ENCODE measurements around the gene KRT75.
A peak's percentile ranks its signal among the peaks of the same experiment; 100 is the strongest.
"Not testable (repeated sequence)": the region's sequence is repeated elsewhere in the genome, so short reads cannot be mapped to it uniquely, and the experiment has no call there.

KRT75 gene

DNA sequence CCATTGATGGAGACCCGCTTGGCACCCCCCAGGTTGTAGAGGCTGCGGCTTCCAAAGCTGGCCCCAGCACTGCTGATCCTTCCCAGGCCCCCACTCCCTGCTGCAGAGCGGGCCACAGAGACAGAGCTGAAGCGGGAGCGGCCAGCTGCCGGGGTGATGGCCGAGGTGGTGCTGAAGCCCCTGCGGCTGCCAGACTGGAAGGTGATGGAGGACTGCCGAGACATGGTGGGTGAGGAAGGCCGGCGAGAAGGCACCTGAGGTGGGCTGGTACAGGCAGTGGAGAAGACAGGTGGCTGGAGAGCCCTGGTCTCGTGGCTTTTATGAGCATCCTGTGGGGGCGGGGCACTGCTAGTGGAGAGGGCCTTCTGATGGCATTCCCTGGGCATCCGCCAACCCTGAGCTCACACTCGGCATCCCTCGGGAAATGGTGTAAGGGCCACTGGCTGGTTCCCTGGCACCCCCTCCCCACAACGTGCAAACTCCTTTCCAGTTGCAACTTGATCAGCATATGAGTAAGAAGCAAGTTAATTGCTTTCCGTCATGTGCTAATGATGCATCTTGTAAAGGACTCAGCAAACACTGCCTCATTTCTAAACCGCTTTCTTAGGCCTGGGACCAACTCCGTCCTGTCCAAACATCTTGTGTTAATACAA lies at the start of gene KRT75:
TSS of gene KRT75 (minus strand) at position 291 of the 653 bp plus-strand sequence. CDS start at position 224, 67 bp downstream.
- peak; percentile 9 for DNase-seq

DNA sequence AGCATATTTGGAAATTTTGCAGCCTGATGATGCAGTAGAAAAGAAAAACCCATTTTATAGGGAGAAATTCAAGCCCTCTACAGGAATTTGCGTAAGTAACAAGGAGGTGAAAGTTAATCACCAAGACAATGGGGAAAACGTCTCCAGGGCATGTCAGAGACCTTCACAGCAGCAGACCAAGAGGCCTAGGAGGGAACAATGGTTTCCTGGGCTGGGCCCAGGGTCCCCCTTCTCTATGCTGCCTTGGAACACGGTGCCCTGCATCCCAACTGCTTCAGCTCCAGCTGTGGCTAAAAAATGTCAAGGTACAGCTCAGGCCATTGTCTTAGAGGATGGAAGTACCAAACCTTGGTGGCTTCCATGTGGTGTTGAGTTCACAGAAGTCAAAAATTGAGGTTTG lies 45.9 kb upstream of the KRT75 start:
- no peak for DNase-seq

DNA sequence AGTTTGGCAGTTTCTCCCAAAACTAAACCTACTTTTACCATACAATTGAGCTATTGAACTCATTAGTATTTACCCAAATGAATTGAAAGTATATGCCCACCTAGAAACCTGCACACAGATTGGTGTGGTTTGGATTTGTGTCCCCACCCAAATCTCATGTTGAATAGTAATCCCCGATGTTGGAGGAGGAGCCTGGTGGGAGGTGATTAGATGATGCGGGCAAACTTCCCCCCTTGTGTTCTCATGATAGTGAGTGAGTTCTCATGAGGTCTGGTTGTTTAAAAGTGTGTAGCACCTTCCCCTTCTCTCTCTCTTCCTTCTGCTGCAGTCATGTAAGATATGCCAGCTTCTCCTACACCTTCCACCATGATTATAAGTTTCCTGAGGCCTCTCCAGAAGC lies 43.5 kb upstream of the KRT75 start:
- no peak for DNase-seq

DNA sequence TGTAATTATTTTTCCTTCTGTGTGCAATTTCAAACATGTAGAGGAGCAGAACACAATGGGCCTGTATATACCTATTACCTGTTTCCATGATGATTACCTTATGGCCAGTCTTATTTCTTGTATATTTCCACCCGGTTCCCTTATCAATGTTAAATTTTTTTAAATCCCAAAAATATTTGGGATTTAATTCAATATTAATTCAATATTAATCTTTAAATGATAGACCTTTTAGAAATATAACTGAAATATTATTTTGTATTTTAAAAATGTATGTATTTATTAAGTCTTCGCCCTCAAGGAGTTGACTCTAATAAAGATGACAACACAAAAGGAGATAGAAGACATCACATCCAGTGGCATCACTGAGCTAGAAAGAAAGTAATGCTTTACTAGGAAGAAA lies 40.0 kb upstream of the KRT75 start:
- no peak for DNase-seq

GRCh38 chr12:52473768-52474167 lies 39.6 kb upstream of the KRT75 start, which contains the start of gene KRT6C:
Gene KRT6C, minus strand, starts transcription at chr12:52473805. Its CDS starts 68 bp downstream, at chr12:52473737.
- no peak for DNase-seq

GRCh38 chr12:52469853-52470252 lies 35.7 kb upstream of the KRT75 start:
- no peak for DNase-seq

GRCh38 chr12:52464897-52465296 lies 30.7 kb upstream of the KRT75 start:
- DNase-seq = no peak

GRCh38 chr12:52461693-52462092 lies 27.5 kb upstream of the KRT75 start:
- DNase-seq = no peak

GRCh38 chr12:52458861-52459260 lies 24.7 kb upstream of the KRT75 start:
- no peak for DNase-seq

- no peak for DNase-seq
These were observed 21.6 kb upstream of the KRT75 start for GRCh38 chr12:52455821-52456220.

GRCh38 chr12:52454411-52455201 lies 20.4 kb upstream of the KRT75 start:
- DNase-seq = no peak

DNA sequence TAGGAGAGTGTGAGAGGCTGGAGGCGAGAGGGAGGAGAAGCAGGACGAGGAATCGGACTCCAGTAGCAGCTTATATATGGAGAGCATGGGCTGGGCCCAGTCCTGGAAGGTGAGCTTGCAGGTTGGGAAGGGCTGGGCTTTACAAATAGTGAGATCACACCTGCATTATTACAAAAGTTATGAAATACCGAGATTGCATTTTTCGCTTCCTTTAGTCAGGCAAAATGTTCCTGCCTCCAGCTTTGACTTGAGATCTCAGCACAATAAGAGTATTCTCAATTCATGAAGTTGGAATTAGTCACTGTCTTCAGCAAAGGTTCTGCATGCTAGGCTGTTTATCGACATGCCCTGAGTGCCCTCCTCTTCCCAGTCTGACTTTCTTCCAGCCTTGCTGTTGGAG lies 17.9 kb upstream of the KRT75 start, which contains the start of gene KRT6B:
TSS of gene KRT6B (minus strand) at position 46 of the 400 bp plus-strand sequence. CDS start 68 bp downstream, outside the sequence.
- no peak for DNase-seq

GRCh38 chr12:52448228-52448627 lies 14.1 kb upstream of the KRT75 start:
- DNase-seq = no peak

DNA sequence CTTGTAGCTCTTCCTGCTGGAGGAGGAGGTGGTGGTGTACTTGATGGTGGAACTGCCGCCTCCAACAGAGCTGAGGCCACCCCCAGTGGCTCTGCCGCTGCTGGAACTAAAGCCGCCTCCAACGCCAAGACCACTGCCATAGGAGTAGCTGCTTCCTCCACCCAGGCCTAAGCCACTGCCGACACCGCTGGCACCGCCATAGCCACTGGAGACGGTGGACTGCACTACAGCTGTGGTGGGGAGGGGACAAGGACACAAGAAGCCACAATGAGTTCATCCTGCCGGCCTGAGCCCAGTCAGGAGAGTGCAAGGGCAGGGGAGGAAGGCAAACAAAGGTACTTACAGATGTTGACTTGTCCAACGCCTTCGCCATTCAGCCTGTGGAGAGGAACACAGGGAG lies 13.0 kb upstream of the KRT75 start:
- not testable (repeated sequence) for DNase-seq

DNA sequence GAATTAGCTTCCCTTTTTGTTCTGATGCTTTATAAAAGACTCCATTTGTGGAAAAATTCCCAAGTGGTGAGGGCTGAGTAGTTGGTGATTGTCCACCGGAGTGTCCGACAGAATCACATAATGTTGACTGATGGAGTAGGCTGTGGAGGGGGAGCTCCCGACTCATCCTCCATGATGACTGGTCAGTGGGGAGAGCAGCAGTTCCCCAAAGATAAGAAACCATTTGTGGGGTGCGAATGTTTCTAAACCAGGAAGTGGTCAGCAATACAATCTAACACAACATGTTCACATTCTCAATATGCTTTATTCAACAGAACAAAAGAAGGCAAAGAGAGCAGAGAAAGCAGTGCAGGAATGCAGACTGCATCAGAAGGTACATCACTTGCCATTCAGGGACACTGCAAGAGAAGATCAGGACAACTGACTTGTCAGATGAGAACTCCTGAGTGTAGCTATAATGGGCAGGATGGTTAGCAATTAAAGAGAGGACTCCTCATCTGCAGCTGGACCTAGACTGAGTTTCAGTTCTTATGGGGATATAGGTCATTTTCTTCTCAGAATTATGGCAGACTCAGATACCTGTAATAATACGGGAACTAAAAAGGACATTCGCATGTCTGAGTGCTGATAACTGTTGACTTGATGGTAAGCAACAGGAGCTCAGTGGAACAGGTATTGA lies 12.3 kb upstream of the KRT75 start:
- no peak for DNase-seq

- DNase-seq = no peak
These were observed 11.7 kb upstream of the KRT75 start for GRCh38 chr12:52445876-52446275.

- no peak for DNase-seq
These were observed 10.8 kb upstream of the KRT75 start for GRCh38 chr12:52444647-52445595.

DNA sequence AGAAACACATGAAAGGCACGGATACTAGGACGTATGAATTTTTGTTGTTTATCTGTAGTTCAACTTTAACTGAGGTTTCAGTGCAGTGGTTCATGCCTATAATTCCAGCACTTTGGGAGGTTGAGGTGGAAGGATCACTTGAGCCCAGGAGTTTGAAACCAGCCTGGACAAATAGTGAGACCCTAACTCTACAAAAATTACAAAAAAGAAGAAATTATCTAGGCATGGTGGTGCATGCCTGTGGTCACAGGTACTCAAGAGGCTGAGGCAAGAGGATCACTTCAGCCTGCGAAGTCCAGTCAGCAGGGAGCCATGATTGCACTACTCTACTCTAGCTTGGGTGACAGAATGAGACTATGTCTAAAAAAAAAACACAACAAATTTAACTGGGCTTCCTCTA lies 9.8 kb upstream of the KRT75 start:
- no peak for DNase-seq

GRCh38 chr12:52442600-52443061 lies 8.5 kb upstream of the KRT75 start:
- DNase-seq = peak; percentile 97

GRCh38 chr12:52441320-52441911 lies 7.2 kb upstream of the KRT75 start:
- DNase-seq = peak; percentile 50

DNA sequence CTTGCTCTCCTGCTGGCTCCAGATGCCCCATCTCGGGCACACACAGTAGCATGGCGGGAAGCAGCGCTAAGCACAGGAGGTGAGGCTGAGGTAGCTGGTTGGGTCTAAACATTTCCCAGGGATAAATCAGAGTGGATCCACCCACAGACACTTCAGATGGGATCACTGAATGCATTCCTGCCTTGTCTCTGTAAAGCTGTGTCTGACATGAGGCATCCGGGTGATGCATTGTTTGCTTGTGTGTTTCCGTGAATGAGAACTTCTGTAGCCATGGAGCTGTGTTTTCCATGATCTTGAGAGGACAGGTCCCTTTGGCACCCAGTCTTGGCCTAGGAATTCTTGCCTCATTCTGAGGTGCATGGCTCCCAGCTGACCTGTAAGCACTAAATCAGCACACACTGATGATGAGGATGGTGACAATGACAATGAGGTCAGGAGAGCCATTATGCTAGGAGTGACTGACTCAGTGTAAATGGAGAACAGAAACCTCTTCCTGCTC lies 6.7 kb upstream of the KRT75 start:
- peak; percentile 60 for DNase-seq

- no peak for DNase-seq
These were observed 5.7 kb upstream of the KRT75 start for GRCh38 chr12:52439845-52440244.

Data from EL (cell line).